HepG2 (cell line): ENCODE results near the gene ENPP7. TPM values are rescaled to one million over a fixed set of nuclear protein-coding genes. Genes with fewer than 3 reads are reported as not detected.

Experiments used
- FOXA1 ChIP-seq, 2 experiments: fragments of 450-650 bp in 1 of 2; sonication (generic) in 1 of 2; formaldehyde crosslinking in 1 of 2; IDR thresholded peaks; 2 replicates each; pipeline versions ENCODE4 v1.4.0 to v1.6.1; 2016 to 2020; ENCODE audit warnings: missing genetic modification reagents in 1 of 2
- FOXA3 ChIP-seq: IDR thresholded peaks from 2 replicates; pipeline ENCODE4 v1.6.1; 2016; ENCODE audit warnings: missing genetic modification reagents, missing compliant biosample characterization
- HNRNPH1 ChIP-seq: fragments of 200-400 bp; formaldehyde crosslinking; optimal IDR thresholded peaks from 2 replicates; pipeline ENCODE3; 2017; ENCODE audit warnings: mild to moderate bottlenecking, low read depth, low read length
- HNRNPK ChIP-seq: fragments of 200-400 bp; formaldehyde crosslinking; IDR thresholded peaks from 2 replicates; pipeline ENCODE4 v1.6.1; 2018; ENCODE audit warnings: low read length, low read depth, moderate library complexity, mild to moderate bottlenecking; ENCODE audit not compliant: poor library complexity, severe bottlenecking
- KLF12 ChIP-seq: sonication (generic); formaldehyde crosslinking; IDR thresholded peaks from 2 replicates; pipeline ENCODE4 v1.4.0; 2020; ENCODE audit warnings: missing genetic modification reagents, borderline replicate concordance
- MED13 ChIP-seq: sonication (generic); formaldehyde crosslinking; IDR thresholded peaks from 2 replicates; pipeline ENCODE4 v1.5.0; 2020; ENCODE audit warnings: missing genetic modification reagents
- RCOR2 ChIP-seq: IDR thresholded peaks from 2 replicates; pipeline ENCODE4 v1.6.1; 2016; ENCODE audit warnings: missing biosample characterization, missing genetic modification reagents
- SNAI1 ChIP-seq: sonication (generic); formaldehyde crosslinking; IDR thresholded peaks from 2 replicates; pipeline ENCODE4 v1.5.0; 2020; ENCODE audit warnings: mild to moderate bottlenecking, missing genetic modification reagents, borderline replicate concordance
- ZFP37 ChIP-seq: sonication (generic); formaldehyde crosslinking; IDR thresholded peaks from 2 replicates; pipeline ENCODE4 v1.4.0; 2020; ENCODE audit warnings: missing genetic modification reagents, borderline replicate concordance
- ZFX ChIP-seq: sonication (generic); formaldehyde crosslinking; IDR thresholded peaks from 2 replicates; pipeline ENCODE4 v1.4.0; 2020; ENCODE audit warnings: mild to moderate bottlenecking, low read depth, missing genetic modification reagents, moderate library complexity
- ZNF12 ChIP-seq: sonication (generic); formaldehyde crosslinking; IDR thresholded peaks from 2 replicates; pipeline ENCODE4 v1.5.0; 2020; ENCODE audit warnings: missing genetic modification reagents
- ZNF891 ChIP-seq: sonication (generic); formaldehyde crosslinking; IDR thresholded peaks from 2 replicates; pipeline ENCODE4 v1.5.0; 2020; ENCODE audit warnings: mild to moderate bottlenecking, missing genetic modification reagents
- polyA plus RNA-seq, 8 experiments: library from polyadenylated mRNA; depleted of rRNA in 3 of 8; stranded (reverse) in 7 of 8; unstranded in 1 of 8; fragments of >200 nt; fragmentation: Illumina TruSeq in 4 of 8; extraction: Trizol in 4 of 8; gene quantifications; 2 replicates each; pipeline versions ENCODE4 v1.2.1 to v1.2.3, GENCODE V29; 2011 to 2016; ENCODE audit warnings: low read depth in 4 of 8, missing spikeins in 1 of 8, mixed read lengths in 1 of 8; ENCODE audit not compliant: insufficient read depth in 1 of 8
- total RNA-seq, 5 experiments: library from RNA; depleted of rRNA; stranded (reverse); fragments of >200 nt; fragmentation: Illumina TruSeq; extraction: Trizol; gene quantifications; 2 replicates each; pipeline ENCODE4 v1.2.3, GENCODE V29; 2016; ENCODE audit warnings: low read depth in 1 of 5
- TF ChIP-seq, protein P1 (sequence below): sonication (generic); formaldehyde crosslinking; IDR thresholded peaks from 2 replicates; pipeline ENCODE4 v1.8.0; 2023; ENCODE audit warnings: mild to moderate bottlenecking, missing genetic modification reagents
- TF ChIP-seq, protein P2 (sequence below): IDR thresholded peaks from 2 replicates; pipeline ENCODE4 v1.6.1; 2016; ENCODE audit warnings: mild to moderate bottlenecking, missing biosample characterization, missing genetic modification reagents
- TF ChIP-seq, protein P3 (sequence below): sonication (generic); formaldehyde crosslinking; IDR thresholded peaks from 2 replicates; pipeline ENCODE4 v1.5.0; 2020; ENCODE audit warnings: mild to moderate bottlenecking, missing genetic modification reagents, borderline replicate concordance
- TF ChIP-seq, protein P4 (sequence below): sonication (generic); formaldehyde crosslinking; IDR thresholded peaks from 2 replicates; pipeline ENCODE4 v1.5.0; 2020; ENCODE audit warnings: missing genetic modification reagents
- TF ChIP-seq, protein P5 (sequence below): sonication (generic); formaldehyde crosslinking; IDR thresholded peaks from 2 replicates; pipeline ENCODE4 v1.5.0; 2020; ENCODE audit warnings: mild to moderate bottlenecking, missing genetic modification reagents
- TF ChIP-seq, protein P6 (sequence below): sonication (generic); formaldehyde crosslinking; IDR thresholded peaks from 2 replicates; pipeline ENCODE4 v1.4.0; 2020; ENCODE audit warnings: missing genetic modification reagents

ENPP7 gene
- total and polyA plus RNA-seq, 2 of the 13 experiments (the other 11 are each of a cell fraction or from before 2014, with no cell fraction given): 1.1 to 2.2 TPM

DNA sequence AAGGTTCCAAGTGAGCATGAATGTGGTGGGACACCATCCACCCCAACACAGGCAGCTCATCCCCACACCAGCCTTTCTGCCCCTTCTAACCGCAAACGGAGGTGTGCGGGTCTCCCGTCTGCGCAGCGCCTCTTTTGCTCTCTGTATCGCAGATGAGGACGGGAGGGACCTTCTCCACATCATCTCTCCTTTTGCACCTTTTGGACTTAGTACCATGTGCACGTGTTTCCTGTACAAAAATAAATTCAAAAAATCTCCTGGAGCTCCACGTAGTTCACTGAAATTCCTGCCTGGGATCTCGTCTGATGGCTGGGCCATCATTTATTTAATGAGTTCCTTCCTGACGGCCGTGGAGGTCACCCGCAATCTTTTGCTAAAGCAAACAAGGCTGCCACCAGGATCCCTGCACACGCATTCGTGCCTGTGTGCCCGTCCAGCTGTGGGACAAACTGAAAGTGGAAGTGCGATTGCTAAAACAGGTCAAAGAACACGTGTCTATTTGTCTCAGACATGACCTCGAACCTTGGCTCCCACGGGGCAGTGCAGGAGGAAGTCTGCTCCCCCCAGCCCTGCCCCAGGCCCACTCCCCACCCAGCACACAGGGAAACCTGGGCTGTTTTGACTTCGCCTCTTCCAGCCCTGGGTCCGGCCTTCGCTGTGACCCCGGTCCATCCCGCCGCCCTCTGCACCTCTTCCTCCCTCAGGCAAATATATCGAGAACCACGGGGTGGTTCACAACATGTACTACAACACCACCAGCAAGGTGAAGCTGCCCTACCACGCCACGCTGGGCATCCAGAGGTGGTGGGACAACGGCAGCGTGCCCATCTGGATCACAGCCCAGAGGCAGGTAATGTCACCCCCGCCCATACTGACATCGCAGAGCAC, 2.3 kb downstream of the ENPP7 start (continued):
- TF ChIP-seq ZFX (CRISPR knock-in tag) (peak; percentile 57; the same call in 1 of the 2 replicates), RCOR2 (peak; percentile 51), ZFP37 (CRISPR knock-in tag) (no peak; the same call in 1 of the 2 replicates), ZNF891 (peak; percentile 62; the same call in 1 of the 2 replicates), ZNF12 (CRISPR knock-in tag) (0 out of 2 replicates have a peak, but pooled peaks have one; percentile 42), FOXA3 (peak; percentile 78), FOXA1 (IDR thresholded peaks at IDR 0.05) (no peak), FOXA1 (CRISPR knock-in tag; IDR thresholded peaks at IDR 0.05) (peak; percentile 43; the same call in 1 of the 2 replicates), MED13 (CRISPR knock-in tag) (no peak), KLF12 (peak; percentile 61; the same call in 1 of the 2 replicates), HNRNPK (no peak), HNRNPH1 (no peak), SNAI1 (no peak)
- TF ChIP-seq, protein P1, sequence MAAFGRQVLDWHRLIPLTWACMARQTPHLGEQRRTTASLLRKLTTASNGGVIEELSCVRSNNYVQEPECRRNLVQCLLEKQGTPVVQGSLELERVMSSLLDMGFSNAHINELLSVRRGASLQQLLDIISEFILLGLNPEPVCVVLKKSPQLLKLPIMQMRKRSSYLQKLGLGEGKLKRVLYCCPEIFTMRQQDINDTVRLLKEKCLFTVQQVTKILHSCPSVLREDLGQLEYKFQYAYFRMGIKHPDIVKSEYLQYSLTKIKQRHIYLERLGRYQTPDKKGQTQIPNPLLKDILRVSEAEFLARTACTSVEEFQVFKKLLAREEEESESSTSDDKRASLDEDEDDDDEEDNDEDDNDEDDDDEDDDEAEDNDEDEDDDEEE (CRISPR knock-in tag): peak; percentile 63; the same call in 1 of the 2 replicates
- TF ChIP-seq, protein P2, sequence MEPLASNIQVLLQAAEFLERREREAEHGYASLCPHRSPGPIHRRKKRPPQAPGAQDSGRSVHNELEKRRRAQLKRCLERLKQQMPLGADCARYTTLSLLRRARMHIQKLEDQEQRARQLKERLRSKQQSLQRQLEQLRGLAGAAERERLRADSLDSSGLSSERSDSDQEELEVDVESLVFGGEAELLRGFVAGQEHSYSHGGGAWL (CRISPR knock-in tag): peak; percentile 63; the same call in 1 of the 2 replicates
- TF ChIP-seq, protein P3, sequence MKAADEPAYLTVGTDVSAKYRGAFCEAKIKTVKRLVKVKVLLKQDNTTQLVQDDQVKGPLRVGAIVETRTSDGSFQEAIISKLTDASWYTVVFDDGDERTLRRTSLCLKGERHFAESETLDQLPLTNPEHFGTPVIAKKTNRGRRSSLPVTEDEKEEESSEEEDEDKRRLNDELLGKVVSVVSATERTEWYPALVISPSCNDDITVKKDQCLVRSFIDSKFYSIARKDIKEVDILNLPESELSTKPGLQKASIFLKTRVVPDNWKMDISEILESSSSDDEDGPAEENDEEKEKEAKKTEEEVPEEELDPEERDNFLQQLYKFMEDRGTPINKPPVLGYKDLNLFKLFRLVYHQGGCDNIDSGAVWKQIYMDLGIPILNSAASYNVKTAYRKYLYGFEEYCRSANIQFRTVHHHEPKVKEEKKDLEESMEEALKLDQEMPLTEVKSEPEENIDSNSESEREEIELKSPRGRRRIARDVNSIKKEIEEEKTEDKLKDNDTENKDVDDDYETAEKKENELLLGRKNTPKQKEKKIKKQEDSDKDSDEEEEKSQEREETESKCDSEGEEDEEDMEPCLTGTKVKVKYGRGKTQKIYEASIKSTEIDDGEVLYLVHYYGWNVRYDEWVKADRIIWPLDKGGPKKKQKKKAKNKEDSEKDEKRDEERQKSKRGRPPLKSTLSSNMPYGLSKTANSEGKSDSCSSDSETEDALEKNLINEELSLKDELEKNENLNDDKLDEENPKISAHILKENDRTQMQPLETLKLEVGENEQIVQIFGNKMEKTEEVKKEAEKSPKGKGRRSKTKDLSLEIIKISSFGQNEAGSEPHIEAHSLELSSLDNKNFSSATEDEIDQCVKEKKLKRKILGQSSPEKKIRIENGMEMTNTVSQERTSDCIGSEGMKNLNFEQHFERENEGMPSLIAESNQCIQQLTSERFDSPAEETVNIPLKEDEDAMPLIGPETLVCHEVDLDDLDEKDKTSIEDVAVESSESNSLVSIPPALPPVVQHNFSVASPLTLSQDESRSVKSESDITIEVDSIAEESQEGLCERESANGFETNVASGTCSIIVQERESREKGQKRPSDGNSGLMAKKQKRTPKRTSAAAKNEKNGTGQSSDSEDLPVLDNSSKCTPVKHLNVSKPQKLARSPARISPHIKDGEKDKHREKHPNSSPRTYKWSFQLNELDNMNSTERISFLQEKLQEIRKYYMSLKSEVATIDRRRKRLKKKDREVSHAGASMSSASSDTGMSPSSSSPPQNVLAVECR (CRISPR knock-in tag): peak; percentile 74
- TF ChIP-seq, protein P4, sequence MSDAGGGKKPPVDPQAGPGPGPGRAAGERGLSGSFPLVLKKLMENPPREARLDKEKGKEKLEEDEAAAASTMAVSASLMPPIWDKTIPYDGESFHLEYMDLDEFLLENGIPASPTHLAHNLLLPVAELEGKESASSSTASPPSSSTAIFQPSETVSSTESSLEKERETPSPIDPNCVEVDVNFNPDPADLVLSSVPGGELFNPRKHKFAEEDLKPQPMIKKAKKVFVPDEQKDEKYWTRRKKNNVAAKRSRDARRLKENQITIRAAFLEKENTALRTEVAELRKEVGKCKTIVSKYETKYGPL: no peak
- TF ChIP-seq, protein P5, sequence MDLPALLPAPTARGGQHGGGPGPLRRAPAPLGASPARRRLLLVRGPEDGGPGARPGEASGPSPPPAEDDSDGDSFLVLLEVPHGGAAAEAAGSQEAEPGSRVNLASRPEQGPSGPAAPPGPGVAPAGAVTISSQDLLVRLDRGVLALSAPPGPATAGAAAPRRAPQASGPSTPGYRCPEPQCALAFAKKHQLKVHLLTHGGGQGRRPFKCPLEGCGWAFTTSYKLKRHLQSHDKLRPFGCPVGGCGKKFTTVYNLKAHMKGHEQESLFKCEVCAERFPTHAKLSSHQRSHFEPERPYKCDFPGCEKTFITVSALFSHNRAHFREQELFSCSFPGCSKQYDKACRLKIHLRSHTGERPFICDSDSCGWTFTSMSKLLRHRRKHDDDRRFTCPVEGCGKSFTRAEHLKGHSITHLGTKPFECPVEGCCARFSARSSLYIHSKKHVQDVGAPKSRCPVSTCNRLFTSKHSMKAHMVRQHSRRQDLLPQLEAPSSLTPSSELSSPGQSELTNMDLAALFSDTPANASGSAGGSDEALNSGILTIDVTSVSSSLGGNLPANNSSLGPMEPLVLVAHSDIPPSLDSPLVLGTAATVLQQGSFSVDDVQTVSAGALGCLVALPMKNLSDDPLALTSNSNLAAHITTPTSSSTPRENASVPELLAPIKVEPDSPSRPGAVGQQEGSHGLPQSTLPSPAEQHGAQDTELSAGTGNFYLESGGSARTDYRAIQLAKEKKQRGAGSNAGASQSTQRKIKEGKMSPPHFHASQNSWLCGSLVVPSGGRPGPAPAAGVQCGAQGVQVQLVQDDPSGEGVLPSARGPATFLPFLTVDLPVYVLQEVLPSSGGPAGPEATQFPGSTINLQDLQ (CRISPR knock-in tag): no peak
- TF ChIP-seq, protein P6, sequence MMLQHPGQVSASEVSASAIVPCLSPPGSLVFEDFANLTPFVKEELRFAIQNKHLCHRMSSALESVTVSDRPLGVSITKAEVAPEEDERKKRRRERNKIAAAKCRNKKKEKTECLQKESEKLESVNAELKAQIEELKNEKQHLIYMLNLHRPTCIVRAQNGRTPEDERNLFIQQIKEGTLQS (CRISPR knock-in tag): no peak
